Measurements from ENCODE around the gene RALGAPA1.

RALGAPA1 gene

GRCh38 chr14:35747379-35747778 lies 61.7 kb downstream of the RALGAPA1 start:
- Histone ChIP-seq H3F3A (ENCODE audit: insufficient read depth, low read length) (no peaks in the 10 kb centered on the region), H3K79me2 (ENCODE audit: insufficient read depth, low read length) (no peaks in the 10 kb centered on the region), H3K9ac (ENCODE audit: low read length) (no peak overlapping the region), H3K4me2 (ENCODE audit: low read length) (no peak overlapping the region), H3K4me1 (ENCODE audit: insufficient read depth, low read length, severe bottlenecking) (no peaks in the 10 kb centered on the region), H4K20me1 (ENCODE audit: insufficient read depth, low read length) (no peaks in the 10 kb centered on the region), H3K36me3 (ENCODE audit: insufficient read depth, low read length) (peaks cover 6% of the 10 kb centered on the region; the same call in 1 of the 2 replicates), H3K4me3 (ENCODE audit: low read depth, low read length, poor library complexity, severe bottlenecking) (no peak overlapping the region), H3K9me3 (ENCODE audit: low read length) (no peaks in the 10 kb centered on the region), H3K9me2 (ENCODE audit: low read depth, low read length) (no peaks in the 10 kb centered on the region), H3K27me3 (ENCODE audit: insufficient read depth, low read length) (no peaks in the 10 kb centered on the region), H2AFZ (ENCODE audit: low read length) (no peak overlapping the region), H3K27ac (ENCODE audit: low read depth, low read length, poor library complexity, severe bottlenecking) (no peak overlapping the region)
- TF ChIP-seq EZH2 (IDR thresholded peaks at IDR 0.05; ENCODE audit: borderline replicate concordance, low read length) (no peak), CTCF (IDR thresholded peaks at IDR 0.05; ENCODE audit: low read length) (no peak)

- TF ChIP-seq EZH2 (IDR thresholded peaks at IDR 0.05; ENCODE audit: borderline replicate concordance, low read length) (no peak), CTCF (IDR thresholded peaks at IDR 0.05; ENCODE audit: low read length) (no peak)
- H2AFZ ChIP-seq (ENCODE audit: low read length): no peak overlapping the region
- no peak overlapping the region for H3K4me3 ChIP-seq (ENCODE audit: low read depth, low read length, poor library complexity, severe bottlenecking)
- no peaks in the 10 kb centered on the region for H3K9me3 ChIP-seq (ENCODE audit: low read length)
- no peaks in the 10 kb centered on the region for H3F3A ChIP-seq (ENCODE audit: insufficient read depth, low read length)
- H3K79me2 ChIP-seq (ENCODE audit: insufficient read depth, low read length): no peaks in the 10 kb centered on the region
- H3K9me2 ChIP-seq (ENCODE audit: low read depth, low read length): no peaks in the 10 kb centered on the region
- no peak overlapping the region for H3K9ac ChIP-seq (ENCODE audit: low read length)
- H4K20me1 ChIP-seq (ENCODE audit: insufficient read depth, low read length): no peaks in the 10 kb centered on the region
- no peaks in the 10 kb centered on the region for H3K27me3 ChIP-seq (ENCODE audit: insufficient read depth, low read length)
- no peak overlapping the region for H3K27ac ChIP-seq (ENCODE audit: low read depth, low read length, poor library complexity, severe bottlenecking)
- peaks cover 3% of the 10 kb centered on the region; the same call in 1 of the 2 replicates for H3K36me3 ChIP-seq (ENCODE audit: insufficient read depth, low read length)
- no peak overlapping the region for H3K4me2 ChIP-seq (ENCODE audit: low read length)
- no peaks in the 10 kb centered on the region for H3K4me1 ChIP-seq (ENCODE audit: insufficient read depth, low read length, severe bottlenecking)
Measured at GRCh38 chr14:35742442-35742841, 66.7 kb downstream of the RALGAPA1 start.

GRCh38 chr14:35742032-35742371 lies 67.1 kb downstream of the RALGAPA1 start:
- no peaks in the 10 kb centered on the region for H3K9me3 ChIP-seq (ENCODE audit: low read length)
- no peaks in the 10 kb centered on the region for H3K4me1 ChIP-seq (ENCODE audit: insufficient read depth, low read length, severe bottlenecking)
- H3F3A ChIP-seq (ENCODE audit: insufficient read depth, low read length): no peaks in the 10 kb centered on the region
- H3K79me2 ChIP-seq (ENCODE audit: insufficient read depth, low read length): no peaks in the 10 kb centered on the region
- H3K4me2 ChIP-seq (ENCODE audit: low read length): no peak overlapping the region
- H3K36me3 ChIP-seq (ENCODE audit: insufficient read depth, low read length): no peaks in the 10 kb centered on the region
- TF ChIP-seq CTCF (IDR thresholded peaks at IDR 0.05; ENCODE audit: low read length): no peak
- no peak for TF ChIP-seq EZH2 (IDR thresholded peaks at IDR 0.05; ENCODE audit: borderline replicate concordance, low read length)
- no peak overlapping the region for H3K27ac ChIP-seq (ENCODE audit: low read depth, low read length, poor library complexity, severe bottlenecking)
- H3K27me3 ChIP-seq (ENCODE audit: insufficient read depth, low read length): no peaks in the 10 kb centered on the region
- no peak overlapping the region for H2AFZ ChIP-seq (ENCODE audit: low read length)
- no peak overlapping the region for H3K9ac ChIP-seq (ENCODE audit: low read length)
- no peaks in the 10 kb centered on the region for H3K9me2 ChIP-seq (ENCODE audit: low read depth, low read length)
- no peak overlapping the region for H3K4me3 ChIP-seq (ENCODE audit: low read depth, low read length, poor library complexity, severe bottlenecking)
- H4K20me1 ChIP-seq (ENCODE audit: insufficient read depth, low read length): no peaks in the 10 kb centered on the region
